Tibial nerve (tissue), 4 donors: ENCODE data around the gene SRPK2.

ENCODE experiments used
- CTCF ChIP-seq, 5 experiments: fragments of 200-600 bp in 3 of 5; fragments of 450-650 bp in 2 of 5; sonication (generic) in 3 of 5; IDR thresholded peaks; one replicate each; pipeline ENCODE4 v1.5.1; 2016 to 2019; ENCODE audit warnings: antibody characterized with exemption in 5 of 5, mild to moderate bottlenecking in 3 of 5, moderate library complexity in 2 of 5
- EP300 ChIP-seq, 2 donors: sonication (generic); formaldehyde crosslinking; IDR thresholded peaks; one replicate each; pipeline ENCODE4 v1.6.1; 2017; ENCODE audit warnings: antibody characterized with exemption in 2 of 2, mild to moderate bottlenecking in 1 of 2
- POLR2A ChIP-seq, 2 donors: fragments of 450-650 bp; IDR thresholded peaks; one replicate each; pipeline ENCODE4 v1.6.1; 2017; ENCODE audit warnings: antibody characterized with exemption in 2 of 2, mild to moderate bottlenecking in 2 of 2, moderate library complexity in 2 of 2

GRCh38 chr7:105185290-105186010 lies 203.3 kb downstream of the SRPK2 start:
- TF ChIP-seq CTCF (IDR thresholded peaks at IDR 0.05) (no peak), POLR2A (IDR thresholded peaks at IDR 0.05) (no peak), EP300 (IDR thresholded peaks at IDR 0.05) (no peak)
